Esophagus muscularis mucosa (tissue), 2 donors: ENCODE results near the gene UGT2B17.

Experiments used
- POLR2A ChIP-seq: fragments of 450-650 bp; IDR thresholded peaks from one replicate; pipeline ENCODE4 v1.6.1; 2017; ENCODE audit warnings: antibody characterized with exemption, moderate library complexity, mild to moderate bottlenecking, low read depth
- POLR2AphosphoS5 ChIP-seq, 2 donors: sonication (generic); formaldehyde crosslinking; IDR thresholded peaks; one replicate each; pipeline ENCODE4 v1.6.1; 2017; ENCODE audit warnings: antibody characterized with exemption in 2 of 2

DNA sequence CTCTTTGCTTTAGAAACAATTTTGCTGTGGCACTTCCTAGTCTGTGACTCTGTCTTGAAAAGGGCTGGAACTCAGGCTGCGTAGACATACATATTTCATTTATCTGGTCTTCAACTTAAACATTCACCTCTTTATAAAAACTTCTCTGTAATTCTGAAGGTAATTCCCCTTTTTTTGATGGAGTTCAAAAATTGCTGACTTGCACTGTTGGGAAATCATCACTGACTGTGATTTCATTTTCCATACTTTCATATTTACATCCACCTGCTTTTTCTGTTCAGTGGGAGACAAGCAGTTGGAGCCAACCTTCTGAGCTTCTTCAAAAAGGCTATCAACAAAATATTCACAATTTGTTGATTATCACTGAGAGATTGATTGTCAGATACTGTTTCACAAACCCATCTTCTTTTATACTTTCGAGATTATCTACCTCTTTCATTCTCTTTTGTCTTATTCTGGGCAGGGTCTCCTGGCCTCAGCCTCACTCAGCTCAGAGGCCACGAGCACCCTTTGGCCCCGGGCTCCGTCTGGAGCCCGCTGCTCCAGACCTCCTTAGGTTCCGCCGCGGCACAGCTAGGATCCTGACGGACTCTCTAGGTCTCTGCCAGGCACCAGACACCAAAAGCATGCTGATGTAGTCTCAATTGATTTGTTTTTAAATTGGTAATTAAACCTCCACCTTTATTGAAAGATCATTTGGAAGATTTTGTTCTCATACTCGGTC, 39.7 kb upstream of the UGT2B17 start:
- no peak for TF ChIP-seq POLR2AphosphoS5 (IDR thresholded peaks at IDR 0.05)
- TF ChIP-seq POLR2A, result no peak
